Kidney epithelial cell (primary cell): Measurements from ENCODE around the gene ZFAND3. TPM values are rescaled to one million over a fixed set of nuclear protein-coding genes. Genes with fewer than 3 reads are reported as not detected.

ENCODE experiments used
- DNase-seq: peaks from one replicate; pipeline ENCODE4 v3.0.0-alpha.2; 2010; ENCODE audit warnings: low read depth
- H3K27me3 ChIP-seq: 2 replicates; pipeline ENCODE4 v1.6.0; 2011; ENCODE audit warnings: low read length; ENCODE audit not compliant: control insufficient read depth, insufficient read depth
- H3K36me3 ChIP-seq: 2 replicates; pipeline ENCODE4 v1.5.1; 2011; ENCODE audit warnings: low read length; ENCODE audit not compliant: control insufficient read depth, insufficient read depth
- H3K4me3 ChIP-seq: 2 replicates; pipeline ENCODE4 v1.5.1; 2011; ENCODE audit warnings: low read depth, mild to moderate bottlenecking, control low read depth, low read length
- total RNA-seq: library from RNA; depleted of rRNA; stranded (reverse); fragments of >200 nt; gene quantifications from 2 replicates; pipeline ENCODE4 v1.2.3, GENCODE V29; 2015
- TF ChIP-seq, protein P1 (sequence below): IDR thresholded peaks from 2 replicates; pipeline ENCODE4 v1.5.1; 2011; ENCODE audit warnings: mild to moderate bottlenecking, moderate library complexity, low read length, control low read depth, inconsistent platforms; ENCODE audit not compliant: insufficient read depth, poor library complexity, severe bottlenecking

The ZFAND3 gene
- total RNA-seq, 1 donor from 2014 or later: 49.4 TPM

DNA sequence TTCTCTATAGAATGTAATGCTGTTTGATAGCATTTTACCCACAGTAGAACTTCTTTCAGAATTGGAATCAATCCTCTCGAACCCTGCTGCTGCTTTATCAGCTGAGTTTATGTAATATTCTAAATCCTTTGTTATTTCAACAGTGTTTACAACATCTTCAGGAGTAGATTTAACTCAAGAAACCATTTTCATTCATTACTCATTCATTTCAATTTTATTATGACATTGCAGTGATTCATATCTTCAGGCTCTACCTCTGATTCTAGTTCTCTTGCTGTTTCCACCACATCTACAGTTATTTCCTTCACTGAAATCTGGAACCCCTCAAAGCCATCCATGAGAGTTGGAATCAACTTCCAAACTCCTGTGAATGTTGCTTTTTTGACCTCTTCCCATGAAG, 93.7 kb downstream of the ZFAND3 start:
- TF ChIP-seq, protein P1, sequence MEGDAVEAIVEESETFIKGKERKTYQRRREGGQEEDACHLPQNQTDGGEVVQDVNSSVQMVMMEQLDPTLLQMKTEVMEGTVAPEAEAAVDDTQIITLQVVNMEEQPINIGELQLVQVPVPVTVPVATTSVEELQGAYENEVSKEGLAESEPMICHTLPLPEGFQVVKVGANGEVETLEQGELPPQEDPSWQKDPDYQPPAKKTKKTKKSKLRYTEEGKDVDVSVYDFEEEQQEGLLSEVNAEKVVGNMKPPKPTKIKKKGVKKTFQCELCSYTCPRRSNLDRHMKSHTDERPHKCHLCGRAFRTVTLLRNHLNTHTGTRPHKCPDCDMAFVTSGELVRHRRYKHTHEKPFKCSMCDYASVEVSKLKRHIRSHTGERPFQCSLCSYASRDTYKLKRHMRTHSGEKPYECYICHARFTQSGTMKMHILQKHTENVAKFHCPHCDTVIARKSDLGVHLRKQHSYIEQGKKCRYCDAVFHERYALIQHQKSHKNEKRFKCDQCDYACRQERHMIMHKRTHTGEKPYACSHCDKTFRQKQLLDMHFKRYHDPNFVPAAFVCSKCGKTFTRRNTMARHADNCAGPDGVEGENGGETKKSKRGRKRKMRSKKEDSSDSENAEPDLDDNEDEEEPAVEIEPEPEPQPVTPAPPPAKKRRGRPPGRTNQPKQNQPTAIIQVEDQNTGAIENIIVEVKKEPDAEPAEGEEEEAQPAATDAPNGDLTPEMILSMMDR: no peak
- H3K27me3 ChIP-seq: no peaks in the 10 kb centered on the region
- H3K36me3 ChIP-seq: no peaks in the 10 kb centered on the region
- DNase-seq: no peak
- H3K4me3 ChIP-seq: no peak overlapping the region

DNA sequence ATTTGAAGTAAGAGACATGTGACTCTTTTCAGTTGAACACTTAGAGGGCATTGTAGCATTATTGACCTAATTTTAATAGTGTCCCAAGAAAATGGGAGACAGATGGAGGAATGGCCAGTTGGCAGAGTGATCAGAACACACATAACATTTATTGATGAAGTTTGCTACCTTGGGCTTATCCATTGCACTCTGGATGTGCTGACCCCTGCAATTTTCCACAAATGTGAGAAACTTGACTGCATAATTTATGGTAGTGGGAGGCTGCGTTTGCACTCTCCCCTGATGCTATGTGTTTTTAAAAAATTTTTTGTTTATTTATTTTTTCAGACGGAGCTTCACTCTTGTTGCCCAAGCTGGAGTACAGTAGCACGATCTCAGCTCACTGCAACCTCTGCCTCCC, 95.9 kb downstream of the ZFAND3 start:
- TF ChIP-seq, protein P1: no peak
- no peak for DNase-seq
- Histone ChIP-seq H3K4me3 (no peak overlapping the region), H3K36me3 (no peaks in the 10 kb centered on the region), H3K27me3 (no peaks in the 10 kb centered on the region)

DNA sequence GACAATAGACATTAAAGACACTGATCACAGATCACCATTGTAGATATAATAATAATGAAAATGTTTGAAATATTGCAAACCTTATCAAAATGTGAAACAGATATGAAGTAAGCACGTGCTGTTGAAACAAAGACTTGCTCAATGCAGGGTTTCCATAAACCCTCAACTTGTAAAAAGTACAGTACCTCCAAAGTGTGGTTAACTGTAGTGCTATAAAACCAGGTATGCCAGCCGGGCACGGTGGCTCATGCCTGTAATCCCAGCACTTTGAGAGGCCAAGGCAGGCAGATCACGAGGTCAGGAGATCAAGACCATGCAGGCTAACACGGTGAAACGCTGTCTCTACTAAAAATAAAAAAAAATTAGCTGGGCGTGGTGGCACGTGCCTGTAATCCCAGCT, 96.6 kb downstream of the ZFAND3 start:
- DNase-seq: no peak
- Histone ChIP-seq H3K27me3 (no peaks in the 10 kb centered on the region), H3K4me3 (no peak overlapping the region), H3K36me3 (no peaks in the 10 kb centered on the region)
- TF ChIP-seq, protein P1: no peak

DNA sequence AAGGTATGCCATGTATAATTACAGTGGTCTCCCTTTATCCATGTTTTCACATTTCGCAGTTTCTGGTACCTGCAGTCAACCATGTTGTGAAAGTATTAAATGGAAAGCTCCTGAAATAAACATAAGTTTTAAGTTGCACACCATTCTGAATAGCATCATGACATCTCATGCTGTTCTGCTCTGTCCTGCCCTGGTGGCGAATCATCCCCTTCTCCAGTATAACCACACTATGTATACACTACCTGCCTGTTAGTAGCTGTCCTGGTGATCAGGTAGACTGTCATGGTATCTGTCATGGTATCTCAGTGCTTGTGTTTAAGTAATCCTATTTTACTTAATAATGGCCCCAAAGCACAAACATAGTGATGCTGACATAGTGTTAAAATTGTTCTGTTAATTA, 97.1 kb downstream of the ZFAND3 start:
- DNase-seq: no peak
- no peaks in the 10 kb centered on the region for H3K36me3 ChIP-seq
- TF ChIP-seq, protein P1: no peak
- H3K27me3 ChIP-seq: no peaks in the 10 kb centered on the region
- H3K4me3 ChIP-seq: no peak overlapping the region

DNA sequence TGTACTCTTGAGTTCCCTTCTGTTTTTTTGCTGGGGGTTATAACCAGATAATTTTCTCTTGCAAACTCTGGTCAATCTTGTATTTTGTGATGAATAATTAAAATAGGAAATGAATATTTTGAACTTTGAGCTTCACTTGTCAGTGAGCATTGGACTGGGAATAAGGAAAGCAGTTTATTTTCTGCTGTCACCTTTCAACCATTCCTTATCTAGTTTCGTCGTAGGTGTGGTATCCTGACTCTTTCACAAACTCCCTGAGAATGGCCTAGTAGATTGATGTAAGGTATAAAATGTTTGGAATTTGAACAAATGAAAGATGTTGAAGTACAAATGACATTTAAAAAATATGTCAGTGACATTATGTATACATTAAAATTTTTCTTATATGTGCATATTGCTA, 98.0 kb downstream of the ZFAND3 start:
- Histone ChIP-seq H3K36me3 (no peaks in the 10 kb centered on the region), H3K27me3 (no peaks in the 10 kb centered on the region), H3K4me3 (no peak overlapping the region)
- DNase-seq: no peak
- TF ChIP-seq, protein P1: no peak

DNA sequence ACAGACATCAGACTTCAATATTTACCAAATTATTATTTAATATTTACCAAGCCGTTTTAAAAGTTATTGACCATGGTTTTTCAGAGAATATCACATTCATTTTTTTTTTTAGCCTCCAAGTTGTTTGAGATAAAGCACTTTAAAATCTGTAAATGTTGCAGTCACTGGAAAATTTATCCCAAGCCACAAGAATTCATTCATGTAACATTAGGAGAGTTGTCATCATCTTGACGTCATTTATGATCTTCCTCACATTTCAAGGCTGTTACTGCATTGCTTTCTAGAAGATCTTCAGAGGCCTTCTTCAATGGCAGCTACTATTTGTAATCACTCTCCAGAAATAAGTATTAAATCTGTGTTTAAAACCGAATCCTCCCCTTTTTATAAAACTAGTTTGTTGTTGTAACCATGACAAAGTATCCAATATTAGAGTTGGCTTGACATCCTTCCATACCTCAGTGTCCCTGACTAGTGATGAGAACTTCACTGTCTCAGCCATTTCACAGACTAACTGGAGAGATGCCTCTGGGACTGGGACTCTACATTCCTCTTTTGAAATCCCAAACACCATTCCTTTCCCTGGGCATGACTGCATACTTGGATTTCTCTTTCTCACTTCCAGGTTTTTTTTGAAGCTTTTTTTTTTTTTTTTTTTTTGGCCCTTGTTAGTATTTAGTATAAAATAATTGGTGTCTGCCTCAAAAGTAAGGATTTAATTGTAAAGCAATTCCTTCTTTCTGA, 100.1 kb downstream of the ZFAND3 start:
- Histone ChIP-seq H3K36me3 (no peaks in the 10 kb centered on the region), H3K4me3 (no peak overlapping the region), H3K27me3 (no peaks in the 10 kb centered on the region)
- no peak for DNase-seq
- TF ChIP-seq, protein P1: no peak
